ENCODE data around the gene CCDC85B.
A peak's percentile ranks its signal among the peaks of the same experiment; 100 is the strongest.
"Not testable (repeated sequence)": the region's sequence is repeated elsewhere in the genome, so short reads cannot be mapped to it uniquely, and the experiment has no call there.

Gene CCDC85B

DNA sequence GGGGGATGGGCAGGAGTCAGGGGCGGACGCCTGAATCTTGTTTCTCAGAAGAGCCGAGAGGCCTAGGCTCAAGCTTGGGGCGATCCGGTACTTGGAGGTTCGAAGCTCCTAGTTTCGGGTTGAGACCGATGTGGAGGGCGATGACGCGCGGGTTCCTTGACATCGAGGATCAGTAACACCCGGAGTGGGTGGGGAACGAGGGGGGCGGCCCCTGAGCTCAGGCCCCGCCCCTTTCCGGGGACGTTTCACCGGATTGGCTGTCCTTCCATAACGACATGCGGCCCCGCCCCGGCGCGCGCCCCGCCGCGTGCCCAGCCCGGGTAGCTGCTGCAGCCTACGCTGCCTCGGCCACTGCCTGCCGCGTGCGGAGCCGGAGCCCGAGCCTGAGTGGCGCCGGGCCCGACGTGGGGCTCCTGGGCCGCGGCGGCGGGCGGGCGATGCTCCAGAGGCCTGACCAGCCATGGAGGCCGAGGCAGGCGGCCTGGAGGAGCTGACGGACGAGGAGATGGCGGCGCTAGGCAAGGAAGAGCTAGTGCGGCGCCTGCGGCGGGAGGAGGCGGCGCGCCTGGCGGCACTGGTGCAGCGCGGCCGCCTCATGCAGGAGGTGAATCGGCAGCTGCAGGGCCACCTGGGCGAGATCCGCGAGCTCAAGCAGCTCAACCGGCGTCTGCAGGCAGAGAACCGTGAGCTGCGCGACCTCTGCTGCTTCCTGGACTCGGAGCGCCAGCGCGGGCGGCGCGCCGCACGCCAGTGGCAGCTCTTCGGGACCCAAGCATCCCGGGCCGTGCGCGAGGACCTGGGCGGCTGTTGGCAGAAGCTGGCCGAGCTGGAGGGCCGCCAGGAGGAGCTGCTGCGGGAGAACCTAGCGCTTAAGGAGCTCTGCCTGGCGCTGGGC is at the start of gene CCDC85B:
CCDC85B (plus strand) TSS at position 350 of the 895 bp plus-strand sequence; CDS start at position 461, 111 bp downstream.
- Histone ChIP-seq H3K4me1 (ENCODE audit: control insufficient read depth in 1 of 2, insufficient read depth in 2 of 2, low read length in 2 of 2) (peaks cover 45 to 69% of the 10 kb centered on the region in 2 donors), H3K27ac (ENCODE audit: low read depth, low read length) (peak within 1 kb of the TSS; percentile 83), H3K36me3 (ENCODE audit: control insufficient read depth in 1 of 2, insufficient read depth in 2 of 2, low read length in 2 of 2) (peaks cover 0 to 5% of the 10 kb centered on the region in 2 donors), H3K9me3 (ENCODE audit: control insufficient read depth in 1 of 2, low read length in 2 of 2) (no peaks in the 10 kb centered on the region), H3K27me3 (ENCODE audit: control insufficient read depth in 1 of 2, insufficient read depth in 2 of 2, low read length in 2 of 2) (peaks cover 0 to 3% of the 10 kb centered on the region in 2 donors), H3K9ac (ENCODE audit: low read depth in 1 of 2, low read length in 2 of 2) (peak within 1 kb of the TSS; percentile 73 to 88), H3K4me3 (ENCODE audit: low read depth in 1 of 2, low read length in 2 of 2) (peak within 1 kb of the TSS; percentile 75 to 85)

DNA sequence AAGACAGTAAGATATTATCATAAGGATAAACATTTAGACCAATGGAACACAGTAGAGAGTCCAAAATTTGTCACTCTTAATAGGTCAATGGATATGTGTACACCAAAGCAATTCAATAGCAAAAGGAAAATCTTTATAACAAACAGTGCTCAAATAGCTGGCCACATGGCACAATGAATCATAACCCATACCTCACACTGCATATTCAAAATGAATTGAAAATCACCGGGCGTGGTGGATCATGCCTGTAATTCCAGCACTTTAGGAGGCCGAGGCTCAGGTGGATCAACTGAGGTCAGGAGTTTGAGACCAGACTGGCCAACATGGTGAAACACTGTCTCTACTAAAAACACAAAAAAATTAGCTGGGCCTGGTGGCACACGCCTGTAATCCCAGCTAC is 48.3 kb upstream of the CCDC85B start:
- H3K27ac ChIP-seq (ENCODE audit: low read depth, low read length) = no peak overlapping the region
- H3K4me1 ChIP-seq (ENCODE audit: control insufficient read depth in 1 of 2, insufficient read depth in 2 of 2, low read length in 2 of 2) = peaks cover 7 to 8% of the 10 kb centered on the region in 2 donors
- H3K9me3 ChIP-seq (ENCODE audit: control insufficient read depth in 1 of 2, low read length in 2 of 2) = no peaks in the 10 kb centered on the region
- H3K27me3 ChIP-seq (ENCODE audit: control insufficient read depth in 1 of 2, insufficient read depth in 2 of 2, low read length in 2 of 2) = no peaks in the 10 kb centered on the region
- H3K36me3 ChIP-seq (ENCODE audit: control insufficient read depth in 1 of 2, insufficient read depth in 2 of 2, low read length in 2 of 2) = no peaks in the 10 kb centered on the region
- H3K9ac ChIP-seq (ENCODE audit: low read depth in 1 of 2, low read length in 2 of 2) = no peak overlapping the region
- no peak overlapping the region for H3K4me3 ChIP-seq (ENCODE audit: low read depth in 1 of 2, low read length in 2 of 2)

DNA sequence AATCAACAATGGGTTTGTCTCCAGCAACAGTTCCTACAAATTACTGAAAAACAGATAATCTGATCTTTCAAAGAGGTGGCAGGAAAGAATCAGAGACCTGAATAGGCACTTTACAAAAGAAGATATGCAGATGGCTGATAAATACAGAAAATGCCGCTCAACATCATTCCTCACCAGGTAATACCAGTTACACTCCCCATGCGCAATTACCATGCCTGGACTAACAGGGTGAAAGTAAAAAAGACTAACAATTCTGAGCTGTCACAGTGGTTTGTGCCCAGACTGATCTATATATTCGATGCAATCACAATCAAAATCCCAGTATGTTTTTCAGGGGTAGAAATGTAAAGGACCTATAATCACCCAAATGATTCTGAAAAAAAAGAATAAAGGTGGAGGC is 46.7 kb upstream of the CCDC85B start:
- Histone ChIP-seq H3K4me3 (ENCODE audit: low read depth in 1 of 2, low read length in 2 of 2) (peak overlapping the region in 1 of 2 donors; percentile 34), H3K4me1 (ENCODE audit: control insufficient read depth in 1 of 2, insufficient read depth in 2 of 2, low read length in 2 of 2) (peaks cover 7 to 8% of the 10 kb centered on the region in 2 donors), H3K27me3 (ENCODE audit: control insufficient read depth in 1 of 2, insufficient read depth in 2 of 2, low read length in 2 of 2) (no peaks in the 10 kb centered on the region), H3K36me3 (ENCODE audit: control insufficient read depth in 1 of 2, insufficient read depth in 2 of 2, low read length in 2 of 2) (no peaks in the 10 kb centered on the region), H3K9ac (ENCODE audit: low read depth in 1 of 2, low read length in 2 of 2) (no peak overlapping the region), H3K27ac (ENCODE audit: low read depth, low read length) (no peak overlapping the region), H3K9me3 (ENCODE audit: control insufficient read depth in 1 of 2, low read length in 2 of 2) (no peaks in the 10 kb centered on the region)

DNA sequence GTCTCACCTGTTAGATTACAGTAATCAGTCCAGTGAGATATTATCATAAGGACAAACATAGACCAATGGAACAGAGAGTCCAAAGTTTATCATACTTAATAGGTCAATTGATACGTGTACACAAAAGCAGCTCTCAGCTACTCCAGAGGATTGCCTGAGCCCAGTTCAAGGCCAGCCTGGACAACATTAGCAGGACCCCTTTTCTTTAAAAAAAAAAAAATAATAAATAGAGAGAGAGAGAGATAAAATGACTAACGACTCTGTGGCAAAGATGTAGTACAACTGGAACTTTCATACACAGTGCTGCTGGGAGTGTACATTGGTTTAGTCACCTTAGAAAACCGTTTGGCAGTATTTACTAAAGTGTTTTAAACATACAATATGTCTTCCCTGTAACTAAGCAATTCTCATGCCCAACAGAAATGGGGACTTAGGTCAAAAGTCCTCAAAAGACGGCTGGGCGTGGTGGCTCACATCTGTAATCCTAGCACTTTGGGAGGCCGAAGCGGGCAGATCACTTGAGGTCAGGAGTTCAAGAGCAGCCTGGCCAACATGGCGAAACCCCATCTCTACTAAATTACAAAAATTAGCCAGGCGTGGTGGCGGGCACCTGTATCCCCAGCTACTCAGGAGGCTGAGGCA is 46.1 kb upstream of the CCDC85B start:
- Histone ChIP-seq H3K4me3 (ENCODE audit: low read depth in 1 of 2, low read length in 2 of 2) (peak overlapping the region in 1 of 2 donors; percentile 34), H3K4me1 (ENCODE audit: control insufficient read depth in 1 of 2, insufficient read depth in 2 of 2, low read length in 2 of 2) (peaks cover 8 to 11% of the 10 kb centered on the region in 2 donors), H3K9me3 (ENCODE audit: control insufficient read depth in 1 of 2, low read length in 2 of 2) (no peaks in the 10 kb centered on the region), H3K36me3 (ENCODE audit: control insufficient read depth in 1 of 2, insufficient read depth in 2 of 2, low read length in 2 of 2) (no peaks in the 10 kb centered on the region), H3K9ac (ENCODE audit: low read depth in 1 of 2, low read length in 2 of 2) (no peak overlapping the region), H3K27me3 (ENCODE audit: control insufficient read depth in 1 of 2, insufficient read depth in 2 of 2, low read length in 2 of 2) (no peaks in the 10 kb centered on the region), H3K27ac (ENCODE audit: low read depth, low read length) (no peak overlapping the region)

DNA sequence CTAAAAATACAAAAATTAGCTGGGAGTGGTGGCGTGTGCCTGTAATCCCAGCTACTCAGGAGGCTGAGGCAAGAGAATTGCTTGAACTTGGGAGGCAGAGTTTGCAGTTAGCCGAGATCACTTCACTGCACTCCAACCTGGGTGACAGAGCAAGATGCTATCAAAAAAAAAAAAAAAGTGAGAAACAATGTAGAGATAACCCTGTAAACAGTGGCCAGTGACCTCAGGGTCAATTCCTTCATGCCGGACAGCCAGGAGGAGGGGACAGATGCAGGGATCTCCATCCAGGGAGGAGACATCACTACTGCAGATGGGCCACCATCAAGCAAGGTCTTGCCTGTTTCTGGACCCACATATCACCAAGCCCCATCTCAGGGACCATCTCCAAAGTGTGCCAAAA is 42.7 kb upstream of the CCDC85B start:
- peaks cover 17 to 21% of the 10 kb centered on the region in 2 donors for H3K36me3 ChIP-seq (ENCODE audit: control insufficient read depth in 1 of 2, insufficient read depth in 2 of 2, low read length in 2 of 2)
- no peak overlapping the region for H3K27ac ChIP-seq (ENCODE audit: low read depth, low read length)
- peaks cover 3 to 4% of the 10 kb centered on the region in 2 donors for H3K9me3 ChIP-seq (ENCODE audit: control insufficient read depth in 1 of 2, low read length in 2 of 2)
- H3K4me1 ChIP-seq (ENCODE audit: control insufficient read depth in 1 of 2, insufficient read depth in 2 of 2, low read length in 2 of 2) = peaks cover 26 to 30% of the 10 kb centered on the region in 2 donors
- H3K27me3 ChIP-seq (ENCODE audit: control insufficient read depth in 1 of 2, insufficient read depth in 2 of 2, low read length in 2 of 2) = no peaks in the 10 kb centered on the region
- no peak overlapping the region for H3K9ac ChIP-seq (ENCODE audit: low read depth in 1 of 2, low read length in 2 of 2)
- no peak overlapping the region for H3K4me3 ChIP-seq (ENCODE audit: low read depth in 1 of 2, low read length in 2 of 2)

DNA sequence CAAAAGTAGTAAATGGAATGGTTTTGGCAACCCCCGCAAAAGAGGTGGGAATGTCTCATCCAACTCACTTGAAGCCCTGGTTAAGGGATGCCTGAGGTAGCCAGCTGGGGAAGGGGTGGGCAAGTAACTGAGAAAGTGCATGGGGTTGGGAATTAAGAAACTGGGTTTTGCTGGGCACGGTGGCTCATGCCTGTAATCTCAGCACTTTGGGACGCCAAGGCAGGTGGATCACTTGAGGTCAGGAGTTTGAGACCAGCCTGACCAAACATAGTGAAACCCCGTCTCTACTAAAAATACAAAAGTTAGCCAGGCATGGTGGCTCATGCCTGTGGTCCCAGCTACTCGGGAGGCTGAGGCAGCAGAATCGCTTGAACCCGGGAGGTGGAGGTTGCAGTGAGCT is 41.8 kb upstream of the CCDC85B start:
- H3K27ac ChIP-seq (ENCODE audit: low read depth, low read length); H3K9ac ChIP-seq (ENCODE audit: low read depth in 1 of 2, low read length in 2 of 2); H3K9me3 ChIP-seq (ENCODE audit: control insufficient read depth in 1 of 2, low read length in 2 of 2); H3K4me3 ChIP-seq (ENCODE audit: low read depth in 1 of 2, low read length in 2 of 2); H3K27me3 ChIP-seq (ENCODE audit: control insufficient read depth in 1 of 2, insufficient read depth in 2 of 2, low read length in 2 of 2): not testable (repeated sequence)
- Histone ChIP-seq H3K36me3 (ENCODE audit: control insufficient read depth in 1 of 2, insufficient read depth in 2 of 2, low read length in 2 of 2) (peaks cover 25 to 30% of the 10 kb centered on the region in 2 donors), H3K4me1 (ENCODE audit: control insufficient read depth in 1 of 2, insufficient read depth in 2 of 2, low read length in 2 of 2) (peaks cover 32 to 36% of the 10 kb centered on the region in 2 donors)

DNA sequence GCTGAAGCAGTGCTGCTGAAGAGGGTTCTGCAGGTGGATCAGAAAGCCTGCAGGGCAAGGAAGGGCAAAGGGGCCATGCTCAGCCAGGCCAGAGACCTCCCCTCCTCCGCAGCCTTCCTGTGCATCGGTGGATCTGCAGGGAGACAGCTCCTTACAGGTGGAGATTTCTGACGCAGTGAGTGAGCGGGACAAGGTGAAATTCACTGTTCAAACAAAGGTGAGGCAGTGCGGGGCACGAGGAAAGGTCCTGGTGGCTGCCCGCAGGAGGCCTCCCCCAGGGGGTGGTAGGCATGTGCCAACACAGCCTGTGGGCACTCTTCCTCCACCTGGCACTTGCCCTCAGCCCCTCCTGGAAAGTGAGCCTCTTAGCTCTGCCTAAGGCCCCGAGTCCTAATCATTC is 41.1 kb upstream of the CCDC85B start:
- Histone ChIP-seq H3K36me3 (ENCODE audit: control insufficient read depth in 1 of 2, insufficient read depth in 2 of 2, low read length in 2 of 2) (peaks cover 26 to 36% of the 10 kb centered on the region in 2 donors), H3K27ac (ENCODE audit: low read depth, low read length) (no peak overlapping the region), H3K4me3 (ENCODE audit: low read depth in 1 of 2, low read length in 2 of 2) (no peak overlapping the region), H3K9me3 (ENCODE audit: control insufficient read depth in 1 of 2, low read length in 2 of 2) (peaks cover 3 to 4% of the 10 kb centered on the region in 2 donors), H3K9ac (ENCODE audit: low read depth in 1 of 2, low read length in 2 of 2) (no peak overlapping the region), H3K4me1 (ENCODE audit: control insufficient read depth in 1 of 2, insufficient read depth in 2 of 2, low read length in 2 of 2) (peaks cover 30 to 34% of the 10 kb centered on the region in 2 donors), H3K27me3 (ENCODE audit: control insufficient read depth in 1 of 2, insufficient read depth in 2 of 2, low read length in 2 of 2) (no peaks in the 10 kb centered on the region)

DNA sequence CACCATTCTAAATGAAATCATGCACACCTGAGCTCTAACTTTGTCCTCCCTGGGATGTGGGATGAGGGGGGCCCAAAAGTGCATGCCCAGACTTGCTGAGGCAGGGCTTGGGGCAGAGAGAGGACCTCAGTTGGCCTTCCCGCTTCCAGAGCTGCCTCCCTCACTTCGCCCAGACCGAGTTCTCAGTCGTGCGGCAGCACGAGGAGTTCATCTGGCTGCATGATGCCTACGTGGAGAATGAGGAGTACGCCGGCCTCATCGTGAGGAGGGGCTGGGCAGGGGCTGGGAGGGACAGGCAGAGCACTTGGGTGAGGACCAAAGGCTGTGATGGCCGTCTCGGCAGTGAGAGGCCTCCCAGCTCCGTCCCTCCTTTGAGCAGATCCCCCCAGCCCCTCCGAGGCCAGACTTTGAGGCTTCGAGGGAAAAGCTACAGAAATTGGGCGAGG is 40.7 kb upstream of the CCDC85B start:
- Histone ChIP-seq H3K27ac (ENCODE audit: low read depth, low read length) (no peak overlapping the region), H3K9ac (ENCODE audit: low read depth in 1 of 2, low read length in 2 of 2) (no peak overlapping the region), H3K4me3 (ENCODE audit: low read depth in 1 of 2, low read length in 2 of 2) (no peak overlapping the region), H3K36me3 (ENCODE audit: control insufficient read depth in 1 of 2, insufficient read depth in 2 of 2, low read length in 2 of 2) (peaks cover 29 to 41% of the 10 kb centered on the region in 2 donors), H3K27me3 (ENCODE audit: control insufficient read depth in 1 of 2, insufficient read depth in 2 of 2, low read length in 2 of 2) (no peaks in the 10 kb centered on the region), H3K9me3 (ENCODE audit: control insufficient read depth in 1 of 2, low read length in 2 of 2) (peaks cover 3 to 4% of the 10 kb centered on the region in 2 donors), H3K4me1 (ENCODE audit: control insufficient read depth in 1 of 2, insufficient read depth in 2 of 2, low read length in 2 of 2) (peaks cover 34 to 39% of the 10 kb centered on the region in 2 donors)

DNA sequence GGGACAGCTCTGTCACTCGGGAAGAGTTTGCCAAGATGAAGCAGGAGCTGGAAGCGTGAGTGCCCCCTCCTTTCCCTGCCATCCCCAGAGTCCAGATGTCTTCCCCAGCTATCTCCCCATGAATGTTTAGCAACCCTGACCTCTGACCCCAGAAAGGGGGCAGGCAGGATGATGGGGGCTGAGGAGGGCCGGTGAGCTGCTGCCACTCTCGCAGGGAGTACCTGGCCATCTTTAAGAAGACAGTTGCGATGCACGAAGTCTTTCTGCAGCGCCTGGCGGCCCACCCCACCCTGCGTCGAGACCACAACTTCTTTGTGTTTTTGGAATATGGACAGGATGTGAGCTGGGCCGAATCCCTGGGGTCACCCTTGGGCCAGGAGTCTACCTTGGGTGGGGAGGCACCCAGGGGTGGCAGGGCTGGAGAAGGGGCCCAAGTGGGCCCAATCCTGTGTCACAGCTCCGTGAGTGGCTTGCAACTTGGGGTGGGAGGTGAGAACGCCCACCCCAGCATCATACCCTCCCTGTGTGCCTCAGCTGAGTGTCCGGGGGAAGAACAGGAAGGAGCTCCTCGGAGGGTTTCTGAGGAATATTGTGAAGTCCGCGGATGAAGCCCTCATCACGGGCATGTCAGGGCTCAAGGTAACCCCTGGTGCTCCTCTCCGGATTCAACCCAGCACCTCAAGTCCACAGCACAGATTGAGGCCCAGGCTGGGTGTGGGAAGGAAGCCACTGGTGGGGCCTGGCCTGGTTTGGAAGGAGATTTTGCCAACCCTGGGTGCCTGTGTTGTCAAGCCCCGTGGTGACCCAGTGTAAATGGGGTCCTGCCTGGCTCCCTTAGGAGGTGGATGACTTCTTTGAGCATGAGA is 40.0 kb upstream of the CCDC85B start:
- no peak overlapping the region for H3K9ac ChIP-seq (ENCODE audit: low read depth in 1 of 2, low read length in 2 of 2)
- peaks cover 32 to 47% of the 10 kb centered on the region in 2 donors for H3K36me3 ChIP-seq (ENCODE audit: control insufficient read depth in 1 of 2, insufficient read depth in 2 of 2, low read length in 2 of 2)
- H3K4me3 ChIP-seq (ENCODE audit: low read depth in 1 of 2, low read length in 2 of 2) = no peak overlapping the region
- H3K27me3 ChIP-seq (ENCODE audit: control insufficient read depth in 1 of 2, insufficient read depth in 2 of 2, low read length in 2 of 2) = no peaks in the 10 kb centered on the region
- H3K9me3 ChIP-seq (ENCODE audit: control insufficient read depth in 1 of 2, low read length in 2 of 2) = peaks cover 3 to 4% of the 10 kb centered on the region in 2 donors
- H3K27ac ChIP-seq (ENCODE audit: low read depth, low read length) = no peak overlapping the region
- H3K4me1 ChIP-seq (ENCODE audit: control insufficient read depth in 1 of 2, insufficient read depth in 2 of 2, low read length in 2 of 2) = peaks cover 41 to 45% of the 10 kb centered on the region in 2 donors
